ENCODE results near the gene DPH2. TPM values are rescaled to one million over a fixed set of nuclear protein-coding genes. Genes with fewer than 3 reads are reported as not detected.

DPH2 gene
- total RNA-seq, result 15.0 and 18.8 TPM in 2 replicates

- peak; percentile 96 to 98 for DNase-seq (ENCODE audit: low read depth in 2 of 2)
Measured at GRCh38 chr1:43969746-43970466, at the start of gene DPH2. Gene DPH2, plus strand, starts transcription at chr1:43970010. Its CDS starts 166 bp downstream, at chr1:43970176.

GRCh38 chr1:43921022-43921421 is 48.8 kb upstream of the DPH2 start:
- no peak for DNase-seq (ENCODE audit: low read depth in 2 of 2)

- no peak for DNase-seq (ENCODE audit: low read depth in 2 of 2)
Measured at GRCh38 chr1:43924516-43924915, 45.3 kb upstream of the DPH2 start.

GRCh38 chr1:43925846-43926245 is 44.0 kb upstream of the DPH2 start:
- DNase-seq (ENCODE audit: low read depth in 2 of 2), result no peak

- DNase-seq (ENCODE audit: low read depth in 2 of 2), result peak in 1 of 2 donors; percentile 19
Measured at GRCh38 chr1:43930168-43930948, 39.5 kb upstream of the DPH2 start.

- DNase-seq (ENCODE audit: low read depth in 2 of 2), result no peak
Measured at GRCh38 chr1:43930949-43931275, 38.9 kb upstream of the DPH2 start.

GRCh38 chr1:43931711-43932660 is 37.8 kb upstream of the DPH2 start:
- no peak for DNase-seq (ENCODE audit: low read depth in 2 of 2)

- DNase-seq (ENCODE audit: low read depth in 2 of 2), result no peak
Measured at GRCh38 chr1:43932786-43933385, 36.9 kb upstream of the DPH2 start.

- DNase-seq (ENCODE audit: low read depth in 2 of 2), result no peak
Measured at GRCh38 chr1:43933386-43934100, 36.3 kb upstream of the DPH2 start, which contains the start of gene ARTN. Gene ARTN, plus strand, starts transcription at chr1:43933801. Its CDS starts 1,856 bp downstream, at chr1:43935657.

GRCh38 chr1:43934101-43934985 is 35.5 kb upstream of the DPH2 start:
- DNase-seq (ENCODE audit: low read depth in 2 of 2), result peak; percentile 22 to 62

GRCh38 chr1:43934986-43935324 is 34.9 kb upstream of the DPH2 start:
- DNase-seq (ENCODE audit: low read depth in 2 of 2), result no peak

GRCh38 chr1:43935711-43936427 is 33.9 kb upstream of the DPH2 start:
- no peak for DNase-seq (ENCODE audit: low read depth in 2 of 2)

GRCh38 chr1:43936431-43937151 is 33.2 kb upstream of the DPH2 start:
- peak in 1 of 2 donors; percentile 57 for DNase-seq (ENCODE audit: low read depth in 2 of 2)

GRCh38 chr1:43937179-43937865 is 32.5 kb upstream of the DPH2 start:
- DNase-seq (ENCODE audit: low read depth in 2 of 2), result no peak

GRCh38 chr1:43938383-43938782 is 31.4 kb upstream of the DPH2 start:
- no peak for DNase-seq (ENCODE audit: low read depth in 2 of 2)

- no peak for DNase-seq (ENCODE audit: low read depth in 2 of 2)
Measured at GRCh38 chr1:43938892-43939587, 30.8 kb upstream of the DPH2 start.

GRCh38 chr1:43942411-43942810 is 27.4 kb upstream of the DPH2 start:
- DNase-seq (ENCODE audit: low read depth in 2 of 2), result no peak

All from dermis microvascular lymphatic vessel endothelial cell (primary cell).